Loucy (cell line): ENCODE measurements around the gene GNAT1.

Source experiments
- CTCF ChIP-seq: fragments of 200-600 bp; sonication (generic); conservative IDR thresholded peaks from 2 replicates; pipeline ENCODE4 v1.5.1; 2014; ENCODE audit warnings: mild to moderate bottlenecking, antibody characterized with exemption, low read length
- EZH2phosphoT487 ChIP-seq: fragments of 200-600 bp; IDR thresholded peaks from 2 replicates; pipeline ENCODE4 v1.6.1; 2018; ENCODE audit warnings: antibody characterized with exemption, mild to moderate bottlenecking, moderate library complexity, borderline replicate concordance

DNA sequence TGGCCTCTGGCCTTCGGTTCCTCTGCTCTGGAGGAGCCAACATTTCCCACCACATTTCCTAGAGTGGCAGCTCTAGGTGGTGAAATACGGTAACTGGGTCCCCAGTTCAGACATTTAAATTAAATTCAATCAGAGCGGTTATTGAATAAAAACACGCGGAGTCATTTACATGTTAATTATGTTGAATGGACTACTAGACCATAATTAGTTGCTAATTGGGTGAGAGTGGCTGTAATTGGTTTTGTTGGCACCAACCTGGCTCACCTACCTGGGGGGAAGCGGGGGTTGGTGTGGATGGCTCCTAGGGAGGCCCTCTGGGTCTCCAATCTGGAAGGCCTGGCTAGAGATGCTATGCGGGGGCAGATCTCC lies 23.6 kb upstream of the GNAT1 start:
- no peak for TF ChIP-seq CTCF
- no peak for TF ChIP-seq EZH2phosphoT487
